Neural crest cell (in vitro differentiated cells): ENCODE data around the gene CPT1C. TPM values are rescaled to one million over a fixed set of nuclear protein-coding genes. Genes with fewer than 3 reads are reported as not detected.

ENCODE experiments used
- DNase-seq: peaks from one replicate; pipeline ENCODE4 v3.0.0; 2021; ENCODE audit warnings: low read depth, mixed read lengths, low spot score
- H3K27ac Mint-ChIP-seq: one replicate; pipeline ENCODE4 v1.8.0; 2021; ENCODE audit warnings: mild to moderate bottlenecking, mixed read lengths; ENCODE audit not compliant: unreplicated experiment
- H3K27me3 Mint-ChIP-seq: 2 replicates; pipeline ENCODE4 v1.8.0; 2021; ENCODE audit warnings: low read depth, mild to moderate bottlenecking, mixed read lengths
- H3K36me3 Mint-ChIP-seq: 2 replicates; pipeline ENCODE4 v1.8.0; 2021; ENCODE audit warnings: low read depth, mild to moderate bottlenecking, mixed read lengths
- H3K4me1 Mint-ChIP-seq: 2 replicates; pipeline ENCODE4 v1.8.0; 2021; ENCODE audit warnings: mixed read lengths
- H3K4me3 Mint-ChIP-seq: one replicate; pipeline ENCODE4 v1.8.0; 2021; ENCODE audit warnings: mild to moderate bottlenecking, mixed read lengths
- H3K9me3 Mint-ChIP-seq: 2 replicates; pipeline ENCODE4 v1.8.0; 2021; ENCODE audit warnings: mixed read lengths
- CTCF ChIP-seq: fragments of 200-600 bp; sonication (generic); conservative IDR thresholded peaks from 2 replicates; pipeline ENCODE4 v1.5.0; 2021; ENCODE audit warnings: antibody characterized with exemption, mild to moderate bottlenecking
- total RNA-seq: library from RNA; stranded (reverse); gene quantifications from 2 replicates; pipeline ENCODE4 v1.2.1, GENCODE V29; 2021

Gene CPT1C
- total RNA-seq, 1 donor from 2014 or later: 87.7 TPM

DNA sequence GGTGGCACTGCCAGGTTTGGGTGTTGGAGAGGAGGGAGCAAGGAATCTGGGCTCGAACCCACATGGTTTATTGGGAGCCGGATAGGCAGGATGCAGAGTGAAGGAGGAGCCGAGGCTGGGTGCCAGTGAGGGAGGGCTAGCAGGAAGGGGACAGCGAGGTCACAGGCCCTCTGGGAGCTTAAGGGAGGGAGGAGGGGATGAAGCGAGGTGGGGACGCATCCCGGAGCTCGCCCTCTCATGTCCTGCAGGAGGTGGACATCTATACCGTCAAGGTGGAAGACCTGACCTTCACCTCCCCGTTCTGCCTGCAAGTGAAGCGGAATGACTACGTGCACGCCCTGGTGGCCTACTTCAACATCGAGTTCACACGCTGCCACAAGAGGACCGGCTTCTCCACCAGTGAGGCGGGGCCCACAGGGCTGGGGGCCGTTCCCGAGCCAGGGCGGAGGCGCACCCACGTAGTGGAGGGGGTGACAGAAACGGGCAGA is 5.0 kb upstream of the CPT1C start:
- Mint-ChIP-seq H3K27ac (no peak overlapping the region), H3K4me3 (peak overlapping the region; percentile 74)

GRCh38 chr19:49686503-49687088 is 4.3 kb upstream of the CPT1C start:
- Mint-ChIP-seq H3K36me3 (peaks cover 16% of the 10 kb centered on the region), H3K4me1 (peaks cover 29% of the 10 kb centered on the region), H3K27me3 (peaks cover 14% of the 10 kb centered on the region), H3K27ac (no peak overlapping the region), H3K4me3 (peak overlapping the region; percentile 80), H3K9me3 (no peaks in the 10 kb centered on the region)
- DNase-seq: no peak
- TF ChIP-seq CTCF: no peak

More for the DNA sequence above, 5.0 kb upstream of the CPT1C start:
- H3K9me3 Mint-ChIP-seq: no peaks in the 10 kb centered on the region
- no peak for TF ChIP-seq CTCF
- H3K36me3 Mint-ChIP-seq: peaks cover 18% of the 10 kb centered on the region
- peaks cover 9% of the 10 kb centered on the region for H3K27me3 Mint-ChIP-seq
- H3K4me1 Mint-ChIP-seq: peaks cover 25% of the 10 kb centered on the region
- DNase-seq: no peak

GRCh38 chr19:49687150-49687549 is 3.8 kb upstream of the CPT1C start:
- Mint-ChIP-seq H3K36me3 (peaks cover 16% of the 10 kb centered on the region), H3K27ac (no peak overlapping the region), H3K27me3 (peaks cover 14% of the 10 kb centered on the region), H3K9me3 (no peaks in the 10 kb centered on the region), H3K4me1 (peaks cover 33% of the 10 kb centered on the region), H3K4me3 (peak overlapping the region; percentile 80)
- no peak for TF ChIP-seq CTCF
- no peak for DNase-seq

GRCh38 chr19:49687566-49688316 is 3.2 kb upstream of the CPT1C start:
- no peak for TF ChIP-seq CTCF
- no peak overlapping the region for H3K27ac Mint-ChIP-seq
- H3K4me1 Mint-ChIP-seq: peaks cover 39% of the 10 kb centered on the region
- peak overlapping the region; percentile 80 for H3K4me3 Mint-ChIP-seq
- peaks cover 16% of the 10 kb centered on the region for H3K27me3 Mint-ChIP-seq
- peaks cover 13% of the 10 kb centered on the region for H3K36me3 Mint-ChIP-seq
- DNase-seq: no peak
- H3K9me3 Mint-ChIP-seq: no peaks in the 10 kb centered on the region

DNA sequence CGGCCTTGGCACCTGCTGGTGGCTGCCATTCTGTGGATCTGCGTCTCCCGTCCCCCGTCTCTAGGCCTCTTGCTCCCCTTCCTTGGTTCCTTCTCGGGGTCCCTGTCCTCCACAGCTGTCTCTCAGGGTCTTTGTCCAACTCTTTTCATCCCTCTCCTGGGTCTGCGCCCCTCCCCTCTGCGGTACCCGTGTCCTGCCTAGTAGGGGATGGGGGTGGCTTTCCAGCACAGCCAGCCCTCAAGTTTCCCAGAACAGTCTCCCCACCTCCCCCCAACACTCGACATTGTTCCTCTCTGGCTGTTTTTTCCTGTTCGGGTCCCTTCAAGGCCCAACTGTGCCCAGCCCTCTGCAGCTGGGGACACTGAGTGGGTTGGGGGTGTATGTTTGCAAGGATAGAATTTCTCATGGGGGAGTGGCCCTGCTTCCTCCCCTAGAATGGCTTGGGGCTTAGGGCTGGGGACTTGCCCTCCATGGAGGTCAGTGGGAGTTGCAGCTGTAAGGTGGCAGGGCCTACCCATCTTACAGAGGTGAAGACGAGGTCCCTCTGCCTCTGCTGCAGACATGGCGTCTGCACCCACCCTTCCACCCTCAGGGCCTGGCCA is 2.3 kb upstream of the CPT1C start:
- peaks cover 16% of the 10 kb centered on the region for H3K27me3 Mint-ChIP-seq
- H3K4me1 Mint-ChIP-seq: peaks cover 39% of the 10 kb centered on the region
- no peak for TF ChIP-seq CTCF
- DNase-seq: no peak
- H3K27ac Mint-ChIP-seq: no peak overlapping the region
- peaks cover 13% of the 10 kb centered on the region for H3K36me3 Mint-ChIP-seq
- peak overlapping the region; percentile 56 for H3K4me3 Mint-ChIP-seq
- H3K9me3 Mint-ChIP-seq: no peaks in the 10 kb centered on the region
